Fibroblast of mammary gland (primary cell): ENCODE measurements around the gene CCDC141.
A peak's percentile ranks its signal among the peaks of the same experiment; 100 is the strongest.

Source experiments
- DNase-seq: peaks from one replicate; pipeline ENCODE4 v3.0.0-alpha.2; 2010; ENCODE audit warnings: low read depth
- H3K4me3 ChIP-seq: 2 replicates; pipeline ENCODE4 v1.5.1; 2011; ENCODE audit warnings: low read depth, mild to moderate bottlenecking, low read length, moderate library complexity; ENCODE audit not compliant: control insufficient read depth
- CTCF ChIP-seq: conservative IDR thresholded peaks from 2 replicates; pipeline ENCODE4 v1.5.1; 2011; ENCODE audit warnings: low read depth, low read length, inconsistent platforms; ENCODE audit not compliant: control insufficient read depth, insufficient read depth

Gene CCDC141

GRCh38 chr2:178865999-178866398 is 183.9 kb downstream of the CCDC141 start:
- no peak for TF ChIP-seq CTCF
- no peak overlapping the region for H3K4me3 ChIP-seq
- DNase-seq = no peak

- peak; percentile 73 for DNase-seq
- no peak overlapping the region for H3K4me3 ChIP-seq
- TF ChIP-seq CTCF = no peak
Measured at GRCh38 chr2:178865146-178865936, 184.6 kb downstream of the CCDC141 start.

GRCh38 chr2:178863856-178864620 is 185.9 kb downstream of the CCDC141 start:
- peak; percentile 58 for DNase-seq
- no peak overlapping the region for H3K4me3 ChIP-seq
- TF ChIP-seq CTCF = no peak

GRCh38 chr2:178863130-178863855 is 186.6 kb downstream of the CCDC141 start:
- no peak for DNase-seq
- TF ChIP-seq CTCF = no peak
- no peak overlapping the region for H3K4me3 ChIP-seq

- no peak overlapping the region for H3K4me3 ChIP-seq
- peak; percentile 61 for DNase-seq
- TF ChIP-seq CTCF = peak; percentile 36
Measured at GRCh38 chr2:178860551-178860950, 189.4 kb downstream of the CCDC141 start.

- no peak for TF ChIP-seq CTCF
- no peak overlapping the region for H3K4me3 ChIP-seq
- DNase-seq = no peak
Measured at GRCh38 chr2:178859730-178860129, 190.2 kb downstream of the CCDC141 start.
